Midbrain (tissue), 1 donor: Measurements from ENCODE around the gene CRB3.
A peak's percentile ranks its signal among the peaks of the same experiment; 100 is the strongest.
"Not testable (repeated sequence)": the region's sequence is repeated elsewhere in the genome, so short reads cannot be mapped to it uniquely, and the experiment has no call there.

ENCODE experiments used
- DNase-seq: peaks from one replicate; lab custom pipeline; 2025; lab: John Stamatoyannopoulos, UW

The CRB3 gene

GRCh38 chr19:6491802-6492592, 27.9 kb downstream of the CRB3 start:
- DNase-seq = no peak

GRCh38 chr19:6494438-6495036, 30.5 kb downstream of the CRB3 start:
- DNase-seq = no peak

- no peak for DNase-seq
These were observed 31.9 kb downstream of the CRB3 start for GRCh38 chr19:6495947-6496346.

GRCh38 chr19:6498294-6499036, 34.4 kb downstream of the CRB3 start:
- DNase-seq = no peak

- DNase-seq = no peak
These were observed 35.1 kb downstream of the CRB3 start for GRCh38 chr19:6499052-6499790.

GRCh38 chr19:6500837-6501739, 37.0 kb downstream of the CRB3 start:
- DNase-seq = no peak

- DNase-seq = peak; percentile 89
These were observed 37.9 kb downstream of the CRB3 start, which contains the start of gene TUBB4A for GRCh38 chr19:6501740-6502648. TUBB4A (minus strand) TSS chr19:6502309; CDS start chr19:6502212, 97 bp downstream.

- DNase-seq = no peak
These were observed 39.5 kb downstream of the CRB3 start for GRCh38 chr19:6503407-6504201.

GRCh38 chr19:6508028-6508771, 44.1 kb downstream of the CRB3 start:
- DNase-seq = not testable (repeated sequence)

- DNase-seq = peak; percentile 95
These were observed 45.3 kb downstream of the CRB3 start for GRCh38 chr19:6509118-6509971.

GRCh38 chr19:6510618-6511017, 46.5 kb downstream of the CRB3 start:
- no peak for DNase-seq

- no peak for DNase-seq
These were observed 50.0 kb downstream of the CRB3 start for GRCh38 chr19:6514089-6514488.

GRCh38 chr19:6514926-6515544, 51.0 kb downstream of the CRB3 start:
- no peak for DNase-seq

- peak; percentile 89 for DNase-seq
These were observed 52.1 kb downstream of the CRB3 start for GRCh38 chr19:6516018-6516658.
